GM21526 (cell line): ENCODE data around the gene BCAS3.

Source experiments
- ATAC-seq: cut with Tn5 transposase; IDR thresholded peaks from one replicate; pipeline ENCODE4 v1.9.1; 2021; ENCODE audit warnings: moderate library complexity; ENCODE audit not compliant: unreplicated experiment, low FRiP score

The BCAS3 gene

DNA sequence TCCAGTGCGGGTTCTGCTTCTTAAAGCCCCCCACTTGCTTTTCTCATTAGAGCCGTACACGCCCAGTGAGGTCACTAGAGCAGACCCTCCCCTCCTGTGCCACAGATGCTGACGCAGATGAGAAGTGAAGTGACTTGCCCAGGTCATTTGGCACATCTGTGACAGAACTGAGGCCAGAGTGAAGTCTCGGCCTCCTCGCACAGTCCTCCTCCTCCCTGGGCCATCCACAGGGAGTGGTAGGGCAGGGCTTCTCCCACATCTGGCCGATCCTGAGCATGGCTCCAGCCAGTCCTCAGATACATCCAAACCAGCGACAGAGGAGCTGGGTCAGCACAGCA is 706.7 kb downstream of the BCAS3 start:
- ATAC-seq = no peak

DNA sequence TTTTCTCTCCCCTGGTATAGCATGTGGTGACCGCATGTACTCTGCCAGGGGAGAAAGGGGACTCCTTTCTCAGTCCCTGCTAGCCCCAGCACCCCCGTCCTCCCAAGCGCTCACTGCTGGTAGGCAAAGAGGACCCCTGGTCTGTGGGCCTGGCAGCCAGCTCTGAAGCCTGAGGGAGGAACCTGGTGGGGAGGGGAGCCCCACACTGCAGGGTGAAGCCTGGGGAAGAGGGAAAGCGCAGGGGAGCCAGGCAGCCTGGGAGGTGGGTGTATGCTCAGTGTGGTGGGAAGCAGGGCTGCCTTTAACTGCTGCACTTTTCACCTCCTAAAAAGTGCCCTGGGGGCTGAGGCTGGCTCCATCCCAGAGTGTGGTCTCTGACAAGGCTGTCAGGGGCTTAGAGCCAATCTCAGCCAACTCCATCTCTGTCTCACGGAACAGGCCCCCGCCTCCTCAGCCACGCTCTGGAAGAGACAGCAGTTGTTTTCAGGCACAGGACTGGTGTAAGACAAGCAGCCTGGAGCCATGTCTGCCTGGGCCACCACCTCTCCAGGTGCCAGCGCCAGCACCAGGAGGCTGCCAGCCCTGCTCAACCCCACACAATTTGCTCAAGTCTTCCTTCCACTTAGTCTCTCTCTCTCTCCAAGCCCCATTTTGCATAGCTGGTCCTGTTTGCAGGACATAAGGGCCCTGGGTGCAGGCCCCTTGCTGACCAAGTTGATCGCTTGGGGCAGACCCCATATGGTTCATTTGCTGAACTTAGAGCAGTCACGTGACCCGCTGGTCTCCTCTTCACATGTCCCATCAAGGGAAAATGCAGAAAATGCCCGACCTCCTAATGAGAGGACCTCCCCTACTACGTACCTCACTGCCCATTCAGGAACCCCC is 707.3 kb downstream of the BCAS3 start:
- ATAC-seq = no peak

- ATAC-seq = no peak
Measured at GRCh38 chr17:61385577-61386236, 708.1 kb downstream of the BCAS3 start.

- ATAC-seq = no peak
Measured at GRCh38 chr17:61386251-61386650, 708.6 kb downstream of the BCAS3 start.

DNA sequence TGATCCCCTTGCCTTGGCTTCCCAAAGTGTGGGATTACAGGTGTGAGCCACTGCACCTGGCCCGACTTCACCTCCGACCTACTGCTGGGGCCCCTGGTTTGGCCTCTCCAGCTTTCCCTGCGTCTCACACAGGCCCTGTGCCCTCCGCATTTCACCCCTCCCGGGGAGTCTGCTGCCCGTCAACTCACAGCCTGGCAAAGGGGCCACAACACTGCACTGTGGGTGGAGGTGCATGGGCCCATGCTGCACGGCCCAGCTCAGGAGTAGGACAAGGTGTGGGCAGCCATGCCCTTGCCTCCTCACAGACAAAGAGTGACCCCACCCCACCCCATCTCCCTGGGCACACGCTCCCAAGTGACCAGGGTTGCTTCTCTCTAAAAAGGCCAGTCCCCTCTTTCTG is 709.4 kb downstream of the BCAS3 start:
- no peak for ATAC-seq

- ATAC-seq = no peak
Measured at GRCh38 chr17:61387511-61388305, 710.1 kb downstream of the BCAS3 start.

GRCh38 chr17:61388561-61389356 is 711.1 kb downstream of the BCAS3 start:
- no peak for ATAC-seq

DNA sequence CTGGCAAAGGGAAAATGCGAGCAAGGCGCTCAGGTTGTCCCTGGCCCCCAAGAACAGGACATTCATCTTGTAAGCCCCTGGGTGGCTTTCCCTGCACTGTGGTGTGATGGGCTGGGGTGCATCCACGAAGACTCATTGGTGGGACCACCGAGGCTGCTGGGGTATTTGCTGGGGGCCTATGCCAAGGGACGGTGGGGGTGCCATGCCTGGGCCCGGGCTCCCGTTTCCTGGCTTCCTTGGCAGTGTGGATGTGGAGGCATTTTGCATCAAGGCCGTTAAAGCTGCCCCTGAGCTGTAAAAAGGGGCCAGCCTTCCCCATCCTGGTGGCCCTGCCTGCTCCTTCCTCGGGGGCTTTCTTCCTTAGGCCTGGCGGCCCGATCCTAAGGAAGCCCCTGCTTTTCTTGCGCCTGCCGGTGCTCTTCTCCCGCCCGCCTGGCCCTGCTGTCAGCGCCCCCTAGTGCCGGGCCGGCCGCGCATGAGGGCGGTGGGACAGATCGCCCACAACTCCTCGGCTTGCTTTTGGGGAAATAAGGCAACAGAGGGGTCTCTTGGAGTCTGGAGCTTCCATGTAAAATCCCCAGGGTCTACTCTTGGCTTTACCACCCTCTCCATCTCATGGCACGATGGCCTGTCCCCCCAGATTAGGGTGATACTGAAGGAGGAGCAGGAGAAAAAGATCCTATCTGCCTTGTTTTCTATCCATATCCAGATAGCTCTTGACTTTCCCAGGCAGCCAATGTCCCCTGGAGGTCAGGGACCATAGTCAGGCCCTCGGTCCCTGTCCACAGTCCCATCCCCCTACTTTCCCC is 712.2 kb downstream of the BCAS3 start:
- ATAC-seq = no peak

GRCh38 chr17:61390479-61390791 is 712.8 kb downstream of the BCAS3 start:
- ATAC-seq = no peak

GRCh38 chr17:61391595-61392291 is 714.1 kb downstream of the BCAS3 start:
- no peak for ATAC-seq

DNA sequence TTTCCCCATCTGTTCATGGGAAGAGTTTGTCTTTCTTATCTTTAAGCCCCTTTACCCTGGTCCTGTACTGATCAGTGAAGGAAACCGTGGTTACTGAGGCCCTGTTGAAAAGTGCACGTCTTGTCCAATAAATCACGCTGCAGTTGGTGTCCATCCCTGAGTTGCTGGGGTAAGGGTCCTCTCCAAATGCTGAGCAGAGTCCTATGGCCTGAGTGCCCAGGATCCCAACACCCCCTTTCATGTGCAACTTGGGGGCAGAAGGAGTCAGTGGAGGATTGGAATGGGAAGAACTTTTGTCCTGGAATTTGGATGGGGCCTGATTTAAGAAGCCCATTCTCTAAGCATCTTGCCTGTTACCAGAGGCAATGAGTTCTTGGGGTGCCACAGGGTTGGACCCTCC is 715.0 kb downstream of the BCAS3 start:
- no peak for ATAC-seq

GRCh38 chr17:61393550-61393903 is 715.9 kb downstream of the BCAS3 start:
- ATAC-seq = no peak

DNA sequence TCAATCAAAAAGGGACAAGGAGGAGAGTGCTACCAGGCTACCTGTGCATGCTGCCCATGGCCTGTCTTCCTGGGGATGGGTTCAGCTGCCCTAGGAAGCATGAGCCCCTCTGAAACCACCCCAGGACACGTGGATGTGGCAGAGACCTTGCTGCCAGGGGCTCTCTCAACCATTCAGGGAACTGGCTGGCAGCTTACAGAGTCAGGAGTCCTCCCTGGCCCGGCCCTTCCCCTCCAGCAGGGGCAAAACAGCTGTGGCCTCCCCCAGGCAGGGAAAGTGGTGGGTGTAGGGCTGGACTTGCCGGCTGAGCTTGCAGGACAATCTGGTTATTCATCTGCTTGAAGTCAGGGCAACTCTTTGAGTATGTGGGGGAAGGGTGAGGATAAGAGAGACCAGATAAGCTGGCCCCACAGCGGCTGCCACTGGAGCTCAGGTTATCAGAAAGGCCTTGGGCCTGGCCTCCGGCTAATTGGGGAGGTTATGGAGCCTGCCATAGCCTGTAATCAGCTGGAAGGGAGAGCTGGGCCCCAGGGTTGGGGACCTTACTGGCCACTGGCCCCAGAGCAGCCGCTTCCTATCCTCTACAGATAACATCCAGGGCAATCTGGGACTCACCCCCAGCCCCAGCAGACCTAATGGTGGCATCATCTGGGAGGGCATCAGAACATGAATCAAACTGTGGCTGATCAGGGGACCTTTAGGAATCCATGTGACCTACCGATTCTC is 716.4 kb downstream of the BCAS3 start:
- ATAC-seq = no peak

- ATAC-seq = no peak
Measured at GRCh38 chr17:61394630-61395408, 717.2 kb downstream of the BCAS3 start.

DNA sequence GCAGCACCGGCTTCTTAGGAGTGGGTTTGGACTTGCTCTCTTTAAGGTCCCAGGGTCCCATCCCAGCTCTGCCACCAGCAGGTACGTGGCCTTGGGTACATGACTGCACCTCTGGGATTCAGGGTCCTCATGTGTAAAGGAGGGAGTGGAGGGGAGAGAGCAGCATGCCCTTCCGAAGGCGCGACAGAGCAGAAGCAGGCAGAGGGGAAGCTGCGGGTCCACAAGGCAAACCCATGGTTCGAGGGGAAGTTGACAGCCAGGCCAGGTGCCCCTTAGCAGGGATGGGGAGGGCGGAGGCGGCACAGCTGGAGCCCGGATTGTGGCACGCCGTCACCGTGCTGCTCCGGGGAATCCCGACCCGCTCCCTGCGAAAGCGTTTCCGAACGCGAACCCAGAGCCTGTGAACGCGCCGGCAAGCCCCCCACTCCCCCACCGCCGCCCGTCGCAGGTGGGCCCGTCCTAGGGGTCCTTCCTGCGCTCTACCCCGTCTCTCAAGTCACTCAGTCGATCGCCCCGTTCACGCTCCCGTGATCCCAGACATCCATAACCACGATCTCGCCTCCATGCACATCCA is 717.8 kb downstream of the BCAS3 start:
- ATAC-seq = no peak

DNA sequence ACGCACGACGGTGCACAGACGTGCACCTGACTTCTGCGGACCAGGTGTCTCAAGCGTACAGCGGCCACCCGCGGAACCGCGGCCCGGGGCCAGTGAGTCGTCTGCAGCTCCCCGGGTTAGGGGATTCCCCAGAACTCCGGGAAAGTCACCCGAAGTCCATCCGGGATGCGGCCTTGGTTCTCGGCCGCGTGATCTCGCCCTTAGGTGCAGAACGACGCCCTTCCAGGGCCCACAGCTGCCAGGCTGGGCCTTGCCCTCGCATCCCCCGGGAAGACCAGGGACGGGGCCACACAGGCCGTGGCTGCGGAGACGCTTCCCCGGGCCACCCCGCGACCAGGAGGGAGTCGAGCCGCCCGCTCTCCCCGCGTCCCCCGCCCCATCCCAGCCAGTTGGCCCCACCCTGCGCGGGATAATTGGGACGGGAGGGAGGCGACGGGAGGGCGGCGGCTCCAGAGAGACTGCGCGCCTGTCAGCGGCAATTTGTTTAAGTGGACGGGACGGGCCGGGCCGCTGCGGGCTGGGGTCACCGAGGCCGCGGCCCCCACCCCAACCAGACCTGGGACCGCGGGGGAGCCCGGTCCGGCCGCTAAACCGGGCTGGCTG is 718.4 kb downstream of the BCAS3 start:
- no peak for ATAC-seq

DNA sequence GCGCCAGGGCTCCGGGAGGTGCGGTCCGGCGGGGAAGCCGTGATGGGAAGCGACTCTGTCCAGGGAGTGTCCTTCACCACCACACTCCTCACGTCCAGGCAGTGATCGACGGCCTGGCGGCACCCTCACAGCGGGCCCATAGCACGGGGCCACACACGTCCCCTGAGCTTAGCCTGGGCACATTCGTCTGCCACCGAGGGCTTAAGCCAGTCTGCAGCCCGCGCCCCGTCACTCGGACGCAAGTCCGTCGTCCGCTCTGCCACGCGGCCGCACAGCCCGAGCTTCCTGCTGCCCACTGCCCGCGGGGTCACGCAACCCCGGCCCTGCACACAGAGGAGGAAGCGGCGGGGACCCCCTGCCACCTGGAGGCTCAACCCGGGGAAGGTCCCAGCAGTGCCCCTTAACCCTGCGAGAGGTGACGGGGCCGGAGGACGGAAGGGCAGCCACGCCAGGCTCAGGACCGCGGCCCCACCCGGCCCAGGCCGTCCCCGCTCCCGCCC is 719.0 kb downstream of the BCAS3 start:
- ATAC-seq = no peak
